Ovary (tissue), 9 donors: ENCODE results near the gene APBB2. TPM values are rescaled to one million over a fixed set of nuclear protein-coding genes. Genes with fewer than 3 reads are reported as not detected.

Experiments used
- DNase-seq, 5 donors: peaks; one replicate each; pipeline ENCODE4 v3.0.0-alpha.2; 2019 to 2020
- H3K27ac ChIP-seq, 2 donors: fragments of 200-600 bp; one replicate each; pipeline versions ENCODE4 v1.5.1 to v1.8.0; 2019 to 2022
- H3K27me3 ChIP-seq: fragments of 200-600 bp; one replicate; pipeline ENCODE4 v1.8.0; 2022
- H3K36me3 ChIP-seq: fragments of 200-600 bp; sonication (generic); one replicate; pipeline ENCODE4 v1.5.1; 2019
- H3K4me1 ChIP-seq: one replicate; pipeline ENCODE4 v1.8.1; 2013; ENCODE audit warnings: mild to moderate bottlenecking, moderate library complexity; ENCODE audit not compliant: insufficient read depth
- H3K4me3 ChIP-seq: fragments of 200-600 bp; sonication (generic); one replicate; pipeline ENCODE4 v1.5.1; 2017
- H3K9me3 ChIP-seq, 2 donors: fragments of 200-600 bp in 1 of 2; sonication (generic) in 1 of 2; one replicate each; pipeline versions ENCODE4 v1.5.1 to v1.8.1; 2013 to 2019; ENCODE audit warnings: mild to moderate bottlenecking in 1 of 2, moderate library complexity in 1 of 2
- CTCF ChIP-seq, 3 donors: fragments of 450-650 bp in 2 of 3; fragments of 200-600 bp in 1 of 3; IDR thresholded peaks; one replicate each; pipeline versions ENCODE4 v1.5.1 to v1.8.0; 2016 to 2022; ENCODE audit warnings: antibody characterized with exemption in 3 of 3, mild to moderate bottlenecking in 1 of 3
- EP300 ChIP-seq: sonication (generic); formaldehyde crosslinking; IDR thresholded peaks from one replicate; pipeline ENCODE4 v1.6.1; 2017; ENCODE audit warnings: antibody characterized with exemption
- POLR2A ChIP-seq: fragments of 450-650 bp; IDR thresholded peaks from one replicate; pipeline ENCODE4 v1.6.1; 2017; ENCODE audit warnings: antibody characterized with exemption, mild to moderate bottlenecking, moderate library complexity
- whole genome bisulfite sequencing, 3 donors: extraction: QIAGEN DNeasy Blood & Tissue Kit in 1 of 3; methylation state at CpG; one replicate each; pipeline versions ENCODE4 v1.1.5 to v1.1.7; 2013 to 2017; 5-methylcytosine and 5-hydroxymethylcytosine counted together
- intact Hi-C, 4 donors: fragments of 100-400 bp; cut with DNase I; formaldehyde crosslinking; loops; one replicate each; pipeline versions ENCODE4 v1.11.0 to v1.15.1; 2022 to 2023
- polyA plus RNA-seq, 2 donors: library from polyadenylated mRNA; stranded (reverse); fragments of 200-250 nt in 1 of 2; fragments of 350-450 nt in 1 of 2; fragmentation: Illumina TruSeq in 1 of 2; extraction: RNeasy Lipid Tissue Mini Kit (QIAGEN cat#74804) in 1 of 2; gene quantifications; one replicate each; pipeline ENCODE4 v1.2.3, GENCODE V29; 2013 to 2014
- total RNA-seq, 7 donors: library from RNA; depleted of rRNA in 2 of 7; stranded (reverse); fragments of >200 nt in 2 of 7; fragmentation: NEBNext Ultra II Directional in 3 of 7; extraction: Animal tissue kit (Norgen Biotek cat#: 25700) in 3 of 7; gene quantifications; one replicate each; pipeline versions ENCODE4 v1.1.0 to v1.2.4, GENCODE V29; 2016 to 2023
- donor health status: DM: no; HTN: no; CAD: no; lungs with moderate emphysema.
- donor health status: DM: no; HTN: no; CAD: no.
- donor health status: Bipolar disorder and iron deficiency.
- donor health status: DM: yes; HTN: yes; CAD: no.
- donor health status: DM: no; HTN: no; CAD: no.
- donor health status: DM: yes; HTN: yes; CAD: no.

The APBB2 gene
- total and polyA plus RNA-seq, 9 donors = 30.9 to 163 (median 80.1) TPM

DNA sequence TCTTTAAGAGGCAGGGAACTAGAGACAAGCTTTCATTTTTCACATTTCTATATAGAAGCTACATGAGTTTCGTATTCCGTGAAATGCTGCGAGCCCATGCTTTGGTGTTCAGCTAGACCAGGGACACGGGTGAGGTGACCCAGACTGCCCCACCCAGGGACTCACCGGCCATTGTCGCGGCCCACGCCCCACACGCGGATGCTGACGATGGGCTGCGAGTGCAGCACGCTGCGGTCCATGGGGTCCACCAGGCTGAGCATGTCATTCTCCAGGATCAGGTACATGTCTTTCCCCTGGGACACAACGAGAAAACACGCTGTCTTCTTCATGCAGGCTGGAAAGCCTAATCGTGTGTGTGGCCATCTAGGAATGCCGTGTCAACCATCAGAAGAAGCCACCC lies 324.1 kb downstream of the APBB2 start:
- DNase-seq = no peak
- Histone ChIP-seq H3K9me3 (no peaks in the 10 kb centered on the region), H3K27ac (no peak overlapping the region), H3K27me3 (no peaks in the 10 kb centered on the region), H3K4me3 (no peak overlapping the region), H3K4me1 (no peaks in the 10 kb centered on the region), H3K36me3 (no peaks in the 10 kb centered on the region)
- WGBS, 3 donors = 95 to 96% (median 95%) methylated on average over 18 of the region's 18 CpGs
- TF ChIP-seq POLR2A (no peak), CTCF (IDR thresholded peaks at IDR 0.05) (no peak), EP300 (no peak)
- intact Hi-C loops = no loop called here

DNA sequence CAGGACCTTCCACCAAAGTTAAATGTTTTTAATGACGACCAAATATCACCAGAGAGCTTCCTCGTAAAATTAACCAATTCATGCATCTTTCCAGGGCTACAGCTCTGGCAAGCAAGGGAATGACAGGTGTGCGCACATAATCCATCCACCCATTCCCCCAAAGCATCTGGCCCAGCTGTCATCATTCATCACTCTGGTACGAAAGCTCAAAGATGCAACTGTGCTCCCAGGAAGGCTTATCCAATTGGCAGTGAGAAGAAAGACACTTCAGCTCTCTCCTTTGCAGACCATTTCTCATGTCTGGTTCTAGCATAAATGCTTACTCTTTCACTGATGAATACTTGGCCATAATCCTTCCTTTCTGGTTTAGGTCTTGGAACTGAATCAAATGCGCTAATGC lies 325.4 kb downstream of the APBB2 start:
- WGBS, 3 donors = 86 to 90% (median 89%) methylated on average over 5 of the region's 5 CpGs
- intact Hi-C loops = no loop called here
- no peaks in the 10 kb centered on the region for H3K9me3 ChIP-seq
- DNase-seq = no peak
- no peak overlapping the region for H3K4me3 ChIP-seq
- no peaks in the 10 kb centered on the region for H3K36me3 ChIP-seq
- no peaks in the 10 kb centered on the region for H3K27me3 ChIP-seq
- TF ChIP-seq EP300 = no peak
- TF ChIP-seq CTCF (IDR thresholded peaks at IDR 0.05) = no peak
- TF ChIP-seq POLR2A = no peak
- H3K4me1 ChIP-seq = no peaks in the 10 kb centered on the region
- H3K27ac ChIP-seq = no peak overlapping the region

GRCh38 chr4:40887764-40888131 lies 326.6 kb downstream of the APBB2 start:
- Histone ChIP-seq H3K4me3 (no peak overlapping the region), H3K27ac (no peak overlapping the region), H3K4me1 (no peaks in the 10 kb centered on the region), H3K36me3 (no peaks in the 10 kb centered on the region), H3K9me3 (no peaks in the 10 kb centered on the region), H3K27me3 (no peaks in the 10 kb centered on the region)
- TF ChIP-seq POLR2A (no peak), CTCF (IDR thresholded peaks at IDR 0.05) (no peak), EP300 (no peak)
- intact Hi-C loops = no loop called here
- WGBS, 3 donors = 46 to 68% (median 48%) methylated on average over 10 of the region's 10 CpGs
- no peak for DNase-seq

DNA sequence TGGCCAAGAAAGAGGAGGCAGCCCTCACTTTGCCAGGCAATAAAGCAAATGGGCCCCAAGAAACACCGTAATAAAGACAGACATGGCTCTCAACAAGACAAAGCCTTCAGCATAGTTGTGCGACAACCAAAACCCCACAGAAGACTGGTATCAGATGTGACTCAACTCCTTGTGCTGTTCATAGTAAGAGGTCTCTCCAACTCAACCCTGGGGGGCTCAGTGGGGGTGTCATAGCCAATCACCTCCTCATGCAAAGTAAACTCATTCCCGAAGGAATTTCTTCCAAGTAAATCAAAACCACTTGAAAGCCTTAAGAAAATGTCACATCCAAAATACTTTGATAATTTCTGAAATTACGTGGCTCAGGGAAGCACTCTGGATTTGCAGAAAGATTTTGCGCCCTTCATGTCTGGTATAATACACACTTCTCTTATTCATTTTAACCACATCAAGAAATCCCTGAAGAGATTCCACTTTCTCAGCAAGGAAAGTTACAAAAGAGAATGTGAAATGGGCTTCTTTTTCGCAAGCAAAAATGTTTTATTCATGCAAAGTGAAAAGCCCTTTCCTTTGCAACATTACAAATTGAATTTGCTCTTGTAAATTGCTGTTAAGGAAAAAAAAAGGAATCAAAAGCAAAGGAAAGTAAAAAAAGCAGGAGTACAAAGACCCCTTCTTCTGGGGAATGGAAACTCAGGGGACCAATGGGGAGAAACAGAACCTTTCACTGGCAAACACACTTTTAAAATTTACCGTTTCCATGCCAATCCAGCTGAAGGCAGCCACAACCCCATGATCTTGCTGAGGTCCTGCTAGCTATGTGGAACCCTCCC lies 327.2 kb downstream of the APBB2 start:
- Histone ChIP-seq H3K4me1 (no peaks in the 10 kb centered on the region), H3K27me3 (no peaks in the 10 kb centered on the region), H3K27ac (no peak overlapping the region), H3K9me3 (no peaks in the 10 kb centered on the region), H3K4me3 (no peak overlapping the region), H3K36me3 (no peaks in the 10 kb centered on the region)
- no peak for DNase-seq
- TF ChIP-seq POLR2A (no peak), EP300 (no peak), CTCF (IDR thresholded peaks at IDR 0.05) (no peak)
- intact Hi-C loops = no loop called here
- 88 to 90% (median 89%) methylated on average over 7 of the region's 7 CpGs for WGBS, 3 donors
